Pons (tissue), 1 donor: ENCODE measurements around the gene THRA.

Experiments used
- DNase-seq: peaks from one replicate; pipeline ENCODE4 v3.0.0-alpha.2; 2016; ENCODE audit warnings: low spot score

Gene THRA

GRCh38 chr17:40099619-40100418 lies 37.1 kb downstream of the THRA start:
- no peak for DNase-seq

- no peak for DNase-seq
These were observed 37.6 kb downstream of the THRA start, which contains the start of gene NR1D1 for GRCh38 chr17:40100419-40100668. TSS of gene NR1D1 (minus strand) at chr17:40100589. CDS start at chr17:40100094, 495 bp downstream.

GRCh38 chr17:40100669-40101366 lies 38.1 kb downstream of the THRA start:
- peak; percentile 97 for DNase-seq

GRCh38 chr17:40101367-40102210 lies 38.8 kb downstream of the THRA start:
- no peak for DNase-seq

GRCh38 chr17:40103071-40103661 lies 40.4 kb downstream of the THRA start:
- no peak for DNase-seq

GRCh38 chr17:40103688-40104087 lies 40.9 kb downstream of the THRA start:
- DNase-seq = no peak

- DNase-seq = no peak
These were observed 42.1 kb downstream of the THRA start for GRCh38 chr17:40104594-40105486.

- no peak for DNase-seq
These were observed 43.3 kb downstream of the THRA start for GRCh38 chr17:40105861-40106759.

GRCh38 chr17:40106760-40107521 lies 44.2 kb downstream of the THRA start:
- DNase-seq = no peak

GRCh38 chr17:40107522-40108174 lies 44.9 kb downstream of the THRA start:
- DNase-seq = no peak

GRCh38 chr17:40108970-40109824 lies 46.4 kb downstream of the THRA start:
- DNase-seq = no peak

- no peak for DNase-seq
These were observed 47.5 kb downstream of the THRA start for GRCh38 chr17:40110026-40110845.

GRCh38 chr17:40111221-40112128 lies 48.7 kb downstream of the THRA start:
- peak; percentile 95 for DNase-seq

- DNase-seq = no peak
These were observed 49.5 kb downstream of the THRA start for GRCh38 chr17:40112191-40112711.

- no peak for DNase-seq
These were observed 49.9 kb downstream of the THRA start for GRCh38 chr17:40112718-40113109.
